ENCODE measurements around the gene C5orf46.

- TF ChIP-seq POLR2AphosphoS5 (IDR thresholded peaks at IDR 0.05) (no peak), EP300 (IDR thresholded peaks at IDR 0.05) (no peak)
- TF ChIP-seq, protein P1, sequence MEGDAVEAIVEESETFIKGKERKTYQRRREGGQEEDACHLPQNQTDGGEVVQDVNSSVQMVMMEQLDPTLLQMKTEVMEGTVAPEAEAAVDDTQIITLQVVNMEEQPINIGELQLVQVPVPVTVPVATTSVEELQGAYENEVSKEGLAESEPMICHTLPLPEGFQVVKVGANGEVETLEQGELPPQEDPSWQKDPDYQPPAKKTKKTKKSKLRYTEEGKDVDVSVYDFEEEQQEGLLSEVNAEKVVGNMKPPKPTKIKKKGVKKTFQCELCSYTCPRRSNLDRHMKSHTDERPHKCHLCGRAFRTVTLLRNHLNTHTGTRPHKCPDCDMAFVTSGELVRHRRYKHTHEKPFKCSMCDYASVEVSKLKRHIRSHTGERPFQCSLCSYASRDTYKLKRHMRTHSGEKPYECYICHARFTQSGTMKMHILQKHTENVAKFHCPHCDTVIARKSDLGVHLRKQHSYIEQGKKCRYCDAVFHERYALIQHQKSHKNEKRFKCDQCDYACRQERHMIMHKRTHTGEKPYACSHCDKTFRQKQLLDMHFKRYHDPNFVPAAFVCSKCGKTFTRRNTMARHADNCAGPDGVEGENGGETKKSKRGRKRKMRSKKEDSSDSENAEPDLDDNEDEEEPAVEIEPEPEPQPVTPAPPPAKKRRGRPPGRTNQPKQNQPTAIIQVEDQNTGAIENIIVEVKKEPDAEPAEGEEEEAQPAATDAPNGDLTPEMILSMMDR (IDR thresholded peaks at IDR 0.05): no peak
Observed at GRCh38 chr5:147849226-147849625, 57.1 kb downstream of the C5orf46 start.
